ENCODE data around the gene NECAB3. TPM values are rescaled to one million over a fixed set of nuclear protein-coding genes. Genes with fewer than 3 reads are reported as not detected.

The NECAB3 gene
- total and polyA plus RNA-seq, 2 of the 13 experiments (the other 11 are each of a cell fraction or from before 2014, with no cell fraction given) = 61.5 to 65.5 TPM

GRCh38 chr20:33721391-33722140 is 47.3 kb upstream of the NECAB3 start (continued):
- no peak for TF ChIP-seq ZNF577 (CRISPR knock-in tag; IDR thresholded peaks at IDR 0.05; ENCODE audit: borderline replicate concordance, low read depth)
- TF ChIP-seq HOXA3 (CRISPR knock-in tag; IDR thresholded peaks at IDR 0.05) = peak; percentile 48; the same call in 1 of the 2 replicates
- no peak for TF ChIP-seq ZNF30 (CRISPR knock-in tag; IDR thresholded peaks at IDR 0.05)
- no peak for TF ChIP-seq NFYB (CRISPR knock-in tag; IDR thresholded peaks at IDR 0.05)
- 0 out of 2 replicates have a peak, but pooled peaks have one; percentile 32 for TF ChIP-seq TBX2 (CRISPR knock-in tag; IDR thresholded peaks at IDR 0.05; ENCODE audit: borderline replicate concordance)
- no peak for TF ChIP-seq RARG (CRISPR knock-in tag; IDR thresholded peaks at IDR 0.05; ENCODE audit: low read depth)
- TF ChIP-seq ZNF256 (CRISPR knock-in tag; conservative IDR thresholded peaks at IDR 0.05) = no peak
- TF ChIP-seq ZNF609 (CRISPR knock-in tag; IDR thresholded peaks at IDR 0.05; ENCODE audit: borderline replicate concordance) = no peak
- no peak for TF ChIP-seq JUN (CRISPR knock-in tag; IDR thresholded peaks at IDR 0.05)
- TF ChIP-seq ATF1 (CRISPR knock-in tag; IDR thresholded peaks at IDR 0.05) = no peak
- TF ChIP-seq ISL2 (CRISPR knock-in tag; IDR thresholded peaks at IDR 0.05) = no peak
- TF ChIP-seq TFDP1 (CRISPR knock-in tag; IDR thresholded peaks at IDR 0.05; ENCODE audit: borderline replicate concordance) = no peak
- TF ChIP-seq MXD4 (CRISPR knock-in tag; IDR thresholded peaks at IDR 0.05) = no peak
- TF ChIP-seq HMG20B (CRISPR knock-in tag; conservative IDR thresholded peaks at IDR 0.05) = 0 out of 2 replicates have a peak, but pooled peaks have one; percentile 16
- no peak for TF ChIP-seq ZNF12 (CRISPR knock-in tag; IDR thresholded peaks at IDR 0.05)
- no peak for TF ChIP-seq ZNF20 (CRISPR knock-in tag; IDR thresholded peaks at IDR 0.05)
- no peak for TF ChIP-seq RERE (CRISPR knock-in tag; IDR thresholded peaks at IDR 0.05; ENCODE audit: low read depth)
- TF ChIP-seq THYN1 (CRISPR knock-in tag; IDR thresholded peaks at IDR 0.05; ENCODE audit: borderline replicate concordance, low read depth) = no peak
